Rectal smooth muscle tissue (tissue), 1 donor: ENCODE results near the gene ULK4.

Experiments used
- H3K27ac ChIP-seq: one replicate; pipeline ENCODE4 v1.7.0; 2013; ENCODE audit warnings: low read depth, low read length, inconsistent platforms
- H3K27me3 ChIP-seq: one replicate; pipeline ENCODE4 v1.7.0; 2013; ENCODE audit warnings: low read length; ENCODE audit not compliant: control insufficient read depth, insufficient read depth
- H3K36me3 ChIP-seq: one replicate; pipeline ENCODE4 v1.7.0; 2013; ENCODE audit warnings: low read length; ENCODE audit not compliant: control insufficient read depth, insufficient read depth
- H3K4me1 ChIP-seq: one replicate; pipeline ENCODE4 v1.7.0; 2013; ENCODE audit warnings: low read length; ENCODE audit not compliant: control insufficient read depth, insufficient read depth
- H3K4me3 ChIP-seq: one replicate; pipeline ENCODE4 v1.7.0; 2013; ENCODE audit warnings: low read length
- H3K9ac ChIP-seq: one replicate; pipeline ENCODE4 v1.7.0; 2013; ENCODE audit warnings: low read length

The ULK4 gene

GRCh38 chr3:41357271-41357670 lies 604.6 kb downstream of the ULK4 start:
- H3K4me3 ChIP-seq, result no peak overlapping the region
- no peaks in the 10 kb centered on the region for H3K4me1 ChIP-seq
- no peak overlapping the region for H3K27ac ChIP-seq
- H3K9ac ChIP-seq, result no peak overlapping the region
- H3K27me3 ChIP-seq, result no peaks in the 10 kb centered on the region
- H3K36me3 ChIP-seq, result no peaks in the 10 kb centered on the region

DNA sequence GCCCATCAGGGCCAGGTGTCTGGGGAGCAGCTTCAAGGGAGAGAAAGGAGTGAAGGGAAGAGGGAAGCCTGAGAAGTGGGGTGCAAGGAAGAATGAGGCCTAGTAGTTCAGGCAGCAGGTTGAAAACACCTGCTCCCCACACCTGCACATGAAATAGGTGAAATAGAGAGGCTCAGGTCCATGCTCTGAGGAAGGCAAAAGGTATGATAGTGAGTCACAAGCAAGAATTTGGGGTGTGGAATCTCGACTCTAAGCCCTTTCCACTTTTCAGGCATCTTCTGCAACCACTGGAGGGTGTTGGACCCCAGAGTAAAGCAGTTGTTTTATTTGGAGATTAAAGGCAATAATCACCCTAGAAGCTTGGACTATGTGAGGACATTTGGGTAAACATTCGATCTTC lies 605.1 kb downstream of the ULK4 start:
- no peak overlapping the region for H3K9ac ChIP-seq
- no peaks in the 10 kb centered on the region for H3K36me3 ChIP-seq
- no peak overlapping the region for H3K4me3 ChIP-seq
- no peaks in the 10 kb centered on the region for H3K27me3 ChIP-seq
- no peak overlapping the region for H3K27ac ChIP-seq
- H3K4me1 ChIP-seq, result no peaks in the 10 kb centered on the region

DNA sequence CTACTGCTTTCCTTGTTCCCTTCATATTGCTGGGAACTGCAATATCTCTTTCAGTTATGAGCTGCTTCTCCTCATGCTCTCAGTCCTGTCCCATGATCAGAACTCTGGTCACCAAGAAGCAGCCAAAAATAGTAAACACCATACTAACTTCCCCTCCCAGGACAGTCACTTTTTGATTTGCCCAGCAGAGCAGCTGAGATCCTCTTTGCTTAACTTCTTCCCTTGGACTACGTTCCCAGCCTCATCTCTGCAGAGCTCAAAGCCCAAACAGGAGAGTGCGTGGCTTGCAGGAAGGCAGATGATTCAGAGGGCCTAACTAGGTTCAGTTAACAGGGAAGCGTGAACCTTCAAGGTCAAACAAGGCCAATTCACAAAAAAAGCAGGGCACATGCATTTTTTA lies 609.4 kb downstream of the ULK4 start:
- Histone ChIP-seq H3K27ac (no peak overlapping the region), H3K36me3 (no peaks in the 10 kb centered on the region)

GRCh38 chr3:41350441-41350840 lies 611.5 kb downstream of the ULK4 start:
- Histone ChIP-seq H3K4me1 (no peaks in the 10 kb centered on the region), H3K36me3 (no peaks in the 10 kb centered on the region), H3K4me3 (no peak overlapping the region), H3K27me3 (no peaks in the 10 kb centered on the region), H3K9ac (no peak overlapping the region), H3K27ac (no peak overlapping the region)

More for the DNA sequence above, 609.4 kb downstream of the ULK4 start:
- H3K4me1 ChIP-seq, result no peaks in the 10 kb centered on the region
- no peak overlapping the region for H3K4me3 ChIP-seq
- H3K9ac ChIP-seq, result no peak overlapping the region
- H3K27me3 ChIP-seq, result no peaks in the 10 kb centered on the region

GRCh38 chr3:41348401-41348800 lies 613.5 kb downstream of the ULK4 start:
- Histone ChIP-seq H3K36me3 (no peaks in the 10 kb centered on the region), H3K27me3 (no peaks in the 10 kb centered on the region), H3K9ac (no peak overlapping the region), H3K27ac (no peak overlapping the region), H3K4me3 (no peak overlapping the region), H3K4me1 (no peaks in the 10 kb centered on the region)

- H3K27me3 ChIP-seq, result no peaks in the 10 kb centered on the region
- no peaks in the 10 kb centered on the region for H3K36me3 ChIP-seq
- H3K27ac ChIP-seq, result no peak overlapping the region
- H3K9ac ChIP-seq, result no peak overlapping the region
- H3K4me1 ChIP-seq, result no peaks in the 10 kb centered on the region
- H3K4me3 ChIP-seq, result no peak overlapping the region
These were observed 615.1 kb downstream of the ULK4 start for GRCh38 chr3:41346698-41347270.

GRCh38 chr3:41345788-41346187 lies 616.1 kb downstream of the ULK4 start:
- H3K36me3 ChIP-seq, result no peaks in the 10 kb centered on the region
- H3K9ac ChIP-seq, result no peak overlapping the region
- no peaks in the 10 kb centered on the region for H3K27me3 ChIP-seq
- H3K4me1 ChIP-seq, result no peaks in the 10 kb centered on the region
- H3K27ac ChIP-seq, result no peak overlapping the region
- no peak overlapping the region for H3K4me3 ChIP-seq

DNA sequence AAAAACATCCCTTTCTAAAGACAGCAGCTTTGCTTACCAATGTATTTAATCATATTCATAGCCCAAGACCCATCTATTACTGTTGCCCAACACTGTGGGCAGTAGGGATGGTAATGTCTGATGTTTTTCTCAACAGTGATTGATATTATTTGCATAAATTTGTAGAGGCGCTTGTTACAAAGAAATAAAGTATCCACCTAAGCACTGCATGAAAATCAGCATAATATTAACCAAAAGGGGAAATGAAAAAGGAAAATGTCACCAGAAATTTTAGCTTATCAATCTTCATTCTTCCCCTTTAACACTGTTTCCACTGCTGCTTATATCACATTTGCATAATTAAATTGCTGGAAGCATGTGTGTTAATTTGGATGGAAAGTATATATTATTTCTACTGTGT lies 622.1 kb downstream of the ULK4 start:
- Histone ChIP-seq H3K36me3 (no peaks in the 10 kb centered on the region), H3K27ac (no peak overlapping the region), H3K27me3 (no peaks in the 10 kb centered on the region), H3K4me3 (no peak overlapping the region), H3K9ac (no peak overlapping the region), H3K4me1 (no peaks in the 10 kb centered on the region)

GRCh38 chr3:41338276-41338675 lies 623.6 kb downstream of the ULK4 start:
- no peak overlapping the region for H3K4me3 ChIP-seq
- H3K27ac ChIP-seq, result no peak overlapping the region
- no peaks in the 10 kb centered on the region for H3K4me1 ChIP-seq
- no peaks in the 10 kb centered on the region for H3K27me3 ChIP-seq
- H3K9ac ChIP-seq, result no peak overlapping the region
- H3K36me3 ChIP-seq, result no peaks in the 10 kb centered on the region

DNA sequence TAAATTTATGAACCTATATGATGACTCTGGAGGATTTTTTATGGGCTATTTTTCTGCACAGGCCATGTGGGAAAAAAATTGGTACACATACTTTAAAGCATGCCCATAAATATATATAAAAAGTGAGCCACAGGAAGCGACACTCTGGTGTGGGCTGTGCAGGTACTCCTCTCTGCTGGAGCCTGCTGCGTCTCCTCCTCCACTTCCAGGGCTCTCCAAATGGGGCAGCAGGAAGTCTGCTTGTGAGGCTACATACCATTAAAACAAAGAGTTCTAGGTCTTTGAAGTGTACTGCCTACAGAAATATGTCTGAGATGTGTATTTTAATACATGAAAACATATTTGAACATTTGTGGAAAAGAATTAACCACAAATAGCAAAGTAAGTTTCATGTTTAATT lies 627.5 kb downstream of the ULK4 start:
- Histone ChIP-seq H3K4me3 (no peak overlapping the region), H3K27ac (no peak overlapping the region), H3K9ac (no peak overlapping the region), H3K4me1 (no peaks in the 10 kb centered on the region), H3K27me3 (no peaks in the 10 kb centered on the region), H3K36me3 (no peaks in the 10 kb centered on the region)

DNA sequence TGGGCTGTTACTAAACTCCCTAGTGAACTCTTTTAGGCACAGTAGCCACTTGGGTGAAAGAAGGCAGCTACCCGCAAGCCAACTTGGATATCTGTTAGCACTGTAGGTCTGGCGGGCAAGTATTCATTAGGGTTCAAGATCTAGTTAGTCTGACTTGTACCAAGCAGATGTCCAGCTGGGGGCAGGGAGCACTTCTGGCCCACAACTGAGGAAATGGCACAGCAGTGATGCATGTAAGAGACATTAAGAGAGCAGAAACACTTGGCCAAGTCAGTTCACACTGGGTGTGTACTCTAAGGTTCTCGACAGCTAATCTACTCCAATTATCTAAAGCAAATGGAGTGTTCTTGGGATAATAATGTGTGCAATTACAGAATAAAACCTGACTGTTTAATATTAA lies 630.9 kb downstream of the ULK4 start:
- Histone ChIP-seq H3K27ac (no peak overlapping the region), H3K27me3 (no peaks in the 10 kb centered on the region), H3K4me3 (no peak overlapping the region), H3K9ac (no peak overlapping the region), H3K36me3 (no peaks in the 10 kb centered on the region), H3K4me1 (no peaks in the 10 kb centered on the region)

DNA sequence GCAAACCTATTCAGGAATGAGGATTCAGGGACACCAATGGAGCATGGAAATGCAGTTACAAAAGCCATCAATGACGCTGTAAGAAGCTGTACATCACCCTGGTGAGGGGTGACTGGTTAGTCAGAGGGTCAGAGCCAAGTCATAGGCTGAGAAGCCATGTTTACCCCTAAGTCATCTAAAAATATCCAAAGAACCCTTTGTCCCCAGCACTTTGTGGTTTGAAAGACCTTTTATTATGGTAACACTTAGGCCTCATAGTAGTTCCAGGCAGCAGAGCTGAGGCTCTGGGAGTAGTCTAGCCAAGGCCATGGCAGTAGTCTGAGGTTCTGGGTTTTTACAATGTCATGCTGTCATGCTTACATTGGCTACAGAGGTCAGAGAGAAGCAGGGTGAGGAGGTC lies 631.4 kb downstream of the ULK4 start:
- Histone ChIP-seq H3K36me3 (no peaks in the 10 kb centered on the region), H3K27me3 (no peaks in the 10 kb centered on the region), H3K27ac (no peak overlapping the region), H3K4me1 (no peaks in the 10 kb centered on the region), H3K9ac (no peak overlapping the region), H3K4me3 (no peak overlapping the region)

- Histone ChIP-seq H3K36me3 (no peaks in the 10 kb centered on the region), H3K27ac (no peak overlapping the region), H3K9ac (no peak overlapping the region), H3K4me1 (no peaks in the 10 kb centered on the region), H3K4me3 (no peak overlapping the region), H3K27me3 (no peaks in the 10 kb centered on the region)
These were observed 632.0 kb downstream of the ULK4 start for GRCh38 chr3:41329881-41330280.
